Measurements from ENCODE around the gene LHX6. TPM values are rescaled to one million over a fixed set of nuclear protein-coding genes. Genes with fewer than 3 reads are reported as not detected.

LHX6 gene
- total RNA-seq, 1 donor from 2014 or later = 0.13 TPM

GRCh38 chr9:122236681-122237080 is 7.9 kb upstream of the LHX6 start:
- DNase-seq (ENCODE audit: low read depth, low spot score) = no peak

- DNase-seq (ENCODE audit: low read depth, low spot score) = no peak
Measured at GRCh38 chr9:122234022-122234748, 5.4 kb upstream of the LHX6 start.

GRCh38 chr9:122232796-122233306 is 4.1 kb upstream of the LHX6 start:
- no peak for DNase-seq (ENCODE audit: low read depth, low spot score)

GRCh38 chr9:122229485-122229837 is 704 bp upstream of the LHX6 start:
- no peak for DNase-seq (ENCODE audit: low read depth, low spot score)

- no peak for DNase-seq (ENCODE audit: low read depth, low spot score)
Measured at GRCh38 chr9:122228191-122228567, 578 bp downstream of the LHX6 start.

- no peak for DNase-seq (ENCODE audit: low read depth, low spot score)
Measured at GRCh38 chr9:122227575-122227900, 1.2 kb downstream of the LHX6 start.

- DNase-seq (ENCODE audit: low read depth, low spot score) = no peak
Measured at GRCh38 chr9:122226758-122227574, 1.8 kb downstream of the LHX6 start.

- DNase-seq (ENCODE audit: low read depth, low spot score) = no peak
Measured at GRCh38 chr9:122226142-122226757, 2.5 kb downstream of the LHX6 start.

GRCh38 chr9:122225312-122226141 is 3.2 kb downstream of the LHX6 start:
- no peak for DNase-seq (ENCODE audit: low read depth, low spot score)

GRCh38 chr9:122223435-122223834 is 5.3 kb downstream of the LHX6 start:
- DNase-seq (ENCODE audit: low read depth, low spot score) = no peak

GRCh38 chr9:122222791-122223190 is 6.0 kb downstream of the LHX6 start:
- no peak for DNase-seq (ENCODE audit: low read depth, low spot score)

- DNase-seq (ENCODE audit: low read depth, low spot score) = no peak
Measured at GRCh38 chr9:122221183-122221811, 7.5 kb downstream of the LHX6 start.

GRCh38 chr9:122220673-122221182 is 8.0 kb downstream of the LHX6 start:
- no peak for DNase-seq (ENCODE audit: low read depth, low spot score)

GRCh38 chr9:122219856-122220672 is 8.7 kb downstream of the LHX6 start:
- DNase-seq (ENCODE audit: low read depth, low spot score) = no peak

GRCh38 chr9:122218935-122219855 is 9.6 kb downstream of the LHX6 start:
- DNase-seq (ENCODE audit: low read depth, low spot score) = no peak

GRCh38 chr9:122218071-122218934 is 10.5 kb downstream of the LHX6 start:
- DNase-seq (ENCODE audit: low read depth, low spot score) = no peak

- DNase-seq (ENCODE audit: low read depth, low spot score) = no peak
Measured at GRCh38 chr9:122217640-122218039, 11.1 kb downstream of the LHX6 start.
